GM19455 (cell line): Measurements from ENCODE around the gene SPAAR.

Experiments
- ATAC-seq: cut with Tn5 transposase; IDR thresholded peaks from one replicate; pipeline ENCODE4 v1.9.1; 2021; ENCODE audit not compliant: unreplicated experiment

Gene SPAAR

GRCh38 chr9:35945341-35946018, 36.2 kb downstream of the SPAAR start:
- ATAC-seq = no peak

GRCh38 chr9:35948451-35948850, 39.2 kb downstream of the SPAAR start:
- no peak for ATAC-seq

- ATAC-seq = no peak
Measured at GRCh38 chr9:35948901-35949318, 39.6 kb downstream of the SPAAR start.

GRCh38 chr9:35951736-35952135, 42.4 kb downstream of the SPAAR start:
- ATAC-seq = no peak

- ATAC-seq = no peak
Measured at GRCh38 chr9:35952526-35953191, 43.4 kb downstream of the SPAAR start.

- no peak for ATAC-seq
Measured at GRCh38 chr9:35954942-35955546, 45.8 kb downstream of the SPAAR start.

GRCh38 chr9:35956651-35957050, 47.4 kb downstream of the SPAAR start:
- ATAC-seq = no peak

GRCh38 chr9:35958104-35958837, 49.0 kb downstream of the SPAAR start, which contains the start of gene OR2S2:
OR2S2 (minus strand) TSS chr9:35958154; CDS start chr9:35958098, 56 bp downstream.
- ATAC-seq = no peak

- no peak for ATAC-seq
Measured at GRCh38 chr9:35960039-35960655, 50.9 kb downstream of the SPAAR start.
